HepG2 (cell line): ENCODE measurements around the gene DOCK3. TPM values are rescaled to one million over a fixed set of nuclear protein-coding genes. Genes with fewer than 3 reads are reported as not detected.
A peak's percentile ranks its signal among the peaks of the same experiment; 100 is the strongest.

Experiments used
- ATAC-seq: fragments of 200-7000 bp; cut with Tn5 transposase; 3 replicates; pipeline ENCODE4 v1.9.1; 2020; ENCODE audit warnings: mild to moderate bottlenecking, moderate library complexity
- BruUV-seq: library from RNA; stranded (reverse); fragments of 400-500 nt; replicated peaks from 2 replicates; lab custom pipeline; 2021; lab: Mats Ljungman, UMichigan
- CTCF ChIA-PET: fragments of 300-600 bp; formaldehyde crosslinking; extraction: SDS; loops from one replicate; lab custom pipeline; 2021; ENCODE audit warnings: low total read pairs, inconsistent platforms, low intra/inter-chr PET ratio; lab: Yijun Ruan, JAX
- POLR2A ChIA-PET: fragments of 350-600 bp; sonication (Branson Sonifier 250); formaldehyde crosslinking; loops from one replicate; lab custom pipeline; 2020; ENCODE audit warnings: antibody characterized with exemption, inconsistent platforms; lab: Yijun Ruan, JAX
- DNase-seq: peaks from one replicate; pipeline ENCODE4 v3.0.0-alpha.2; 2015; ENCODE audit warnings: low spot score
- FAIRE-seq: peaks from 3 replicates; lab custom pipeline; 2011; peaks lifted over from hg19 to GRCh38; lab: Jason Lieb, UNC
- H2AFZ ChIP-seq: one replicate; pipeline ENCODE4 v1.6.1; 2011; ENCODE audit warnings: low read length, inconsistent platforms
- H3K27ac ChIP-seq: fragments of 300-600 bp; 3 replicates; pipeline ENCODE4 v1.8.0; 2011; ENCODE audit warnings: mixed run types, mild to moderate bottlenecking, mixed read lengths, low read length, inconsistent platforms; ENCODE audit not compliant: insufficient read depth; ENCODE audit errors: extremely low read length
- H3K27me3 ChIP-seq, 2 experiments: fragments of 200-600 bp in 1 of 2; 2 replicates in 1 of 2; 3 replicates in 1 of 2; pipeline versions ENCODE4 v1.6.0 to v1.8.0; 2011; ENCODE audit warnings: low read length in 2 of 2, mild to moderate bottlenecking in 2 of 2, moderate library complexity in 2 of 2, inconsistent platforms in 1 of 2; ENCODE audit not compliant: insufficient read depth in 2 of 2, control insufficient read depth in 1 of 2
- H3K36me3 ChIP-seq, 2 experiments: fragments of 200-600 bp in 1 of 2; replicated peaks in 1 of 2; 2 replicates in 1 of 2; 3 replicates in 1 of 2; pipeline versions ENCODE4 v1.5.1 to v1.8.0; 2011; ENCODE audit warnings: low read length in 2 of 2, inconsistent platforms in 1 of 2; ENCODE audit not compliant: insufficient read depth in 2 of 2, control insufficient read depth in 1 of 2
- H3K4me1 ChIP-seq: 2 replicates; pipeline ENCODE4 v1.5.1; 2012; ENCODE audit warnings: low read length, inconsistent platforms; ENCODE audit not compliant: insufficient read depth
- H3K4me2 ChIP-seq: 2 replicates; pipeline ENCODE4 v1.6.0; 2011; ENCODE audit warnings: low read depth, low read length, inconsistent platforms
- H3K4me3 ChIP-seq, 3 experiments: fragments of 200-600 bp in 1 of 3; sonication (generic), shearing (Covaris generic) in 1 of 3; replicated peaks in 1 of 3; 2 replicates each; pipeline ENCODE4 v1.5.1; 2011 to 2016; ENCODE audit warnings: low read length in 3 of 3, inconsistent platforms in 2 of 3, low read depth in 2 of 3, mild to moderate bottlenecking in 2 of 3, control low read depth in 1 of 3, mixed read lengths in 1 of 3; ENCODE audit not compliant: insufficient read depth in 1 of 3
- H3K79me2 ChIP-seq: one replicate; pipeline ENCODE4 v1.6.1; 2011; ENCODE audit warnings: low read length, inconsistent platforms; ENCODE audit not compliant: insufficient read depth
- H3K9ac ChIP-seq: 2 replicates; pipeline ENCODE4 v1.6.0; 2011; ENCODE audit warnings: mild to moderate bottlenecking, low read depth, low read length, inconsistent platforms; ENCODE audit not compliant: insufficient read depth
- H3K9me3 ChIP-seq: 2 replicates; pipeline ENCODE4 v1.5.1; 2012; ENCODE audit warnings: mild to moderate bottlenecking, low read length
- H4K20me1 ChIP-seq: 2 replicates; pipeline ENCODE4 v1.6.0; 2011; ENCODE audit warnings: inconsistent platforms, mild to moderate bottlenecking, low read length, moderate library complexity; ENCODE audit not compliant: insufficient read depth
- AGO2 ChIP-seq: fragments of 200-400 bp; formaldehyde crosslinking; optimal IDR thresholded peaks from 2 replicates; pipeline ENCODE3; 2017; ENCODE audit warnings: mild to moderate bottlenecking, low read depth, low read length, moderate library complexity
- MZF1 ChIP-seq: sonication (generic); formaldehyde crosslinking; IDR thresholded peaks from 2 replicates; pipeline ENCODE4 v1.8.1; 2023; ENCODE audit warnings: mild to moderate bottlenecking, missing genetic modification reagents, borderline replicate concordance
- ZKSCAN8 ChIP-seq: IDR thresholded peaks from 2 replicates; pipeline ENCODE4 v1.6.1; 2016; ENCODE audit warnings: borderline replicate concordance, missing genetic modification reagents, missing compliant biosample characterization
- WGBS: methylation state at CpG from one replicate; pipeline ENCODE4 v1.1.6; 2017; ENCODE audit warnings: low lambda C conversion rate; 5-methylcytosine and 5-hydroxymethylcytosine counted together
- in situ Hi-C: cut with HindIII; loops from 2 replicates; pipeline ENCODE4 v1.10.0; 2017; ENCODE audit warnings: low pct_unique_long_range_greater_than_20kb; ENCODE audit not compliant: extremely low pct_ligation_motif_present
- intact Hi-C: fragments of 100-400 bp; cut with micrococcal nuclease; formaldehyde crosslinking; loops from one replicate; pipeline ENCODE4 v1.10.0; 2022; ENCODE audit not compliant: unreplicated experiment
- polyA plus RNA-seq, 8 experiments: library from polyadenylated mRNA; depleted of rRNA in 3 of 8; stranded (reverse) in 7 of 8; unstranded in 1 of 8; fragments of >200 nt; fragmentation: Illumina TruSeq in 4 of 8; extraction: Trizol in 4 of 8; gene quantifications; 2 replicates each; pipeline versions ENCODE4 v1.2.1 to v1.2.3, GENCODE V29; 2011 to 2016; ENCODE audit warnings: low read depth in 4 of 8, missing spikeins in 1 of 8, mixed read lengths in 1 of 8; ENCODE audit not compliant: insufficient read depth in 1 of 8
- total RNA-seq, 5 experiments: library from RNA; depleted of rRNA; stranded (reverse); fragments of >200 nt; fragmentation: Illumina TruSeq; extraction: Trizol; gene quantifications; 2 replicates each; pipeline ENCODE4 v1.2.3, GENCODE V29; 2016; ENCODE audit warnings: low read depth in 1 of 5

The DOCK3 gene
- total and polyA plus RNA-seq, 2 of the 13 experiments (the other 11 are each of a cell fraction or from before 2014, with no cell fraction given) = not detected

DNA sequence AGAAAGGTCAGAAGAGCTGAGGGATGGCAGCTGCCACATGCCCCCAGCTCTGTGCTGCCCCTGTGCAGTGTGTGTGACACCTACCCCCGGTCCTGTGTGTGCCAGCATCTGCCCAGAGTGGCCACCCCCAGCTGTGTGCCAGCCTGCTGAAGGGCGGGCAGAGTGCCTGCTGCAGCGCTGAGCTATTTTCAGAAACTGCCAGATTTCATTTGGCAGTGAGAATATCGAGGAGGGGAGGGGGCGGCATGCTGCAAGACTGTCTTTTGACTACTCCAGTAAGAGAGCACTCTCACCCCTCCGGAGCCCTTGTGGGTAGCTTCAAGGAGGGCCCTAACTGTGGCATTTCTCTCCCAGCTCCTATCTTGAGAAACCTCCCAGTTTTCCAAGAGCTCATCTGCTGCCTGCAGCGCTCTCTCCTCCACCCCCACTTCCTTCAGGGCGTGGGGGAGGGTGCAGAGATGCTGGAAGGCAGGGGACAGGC is 25.2 kb upstream of the DOCK3 start:
- Histone ChIP-seq H3K4me2 (no peak overlapping the region), H4K20me1 (no peaks in the 10 kb centered on the region), H3K27me3 (no peaks in the 10 kb centered on the region; a peak in 1 of 5 replicates), H3K36me3 (peaks cover 5 to 20% of the 10 kb centered on the region in 2 experiments; a peak in 4 of 5 replicates), H3K27ac (no peak overlapping the region), H3K9me3 (no peaks in the 10 kb centered on the region), H3K4me3 (no peak overlapping the region), H3K4me1 (no peaks in the 10 kb centered on the region), H3K79me2 (no peaks in the 10 kb centered on the region), H3K9ac (no peak overlapping the region), H2AFZ (no peak overlapping the region)
- ChIA-PET CTCF (no interaction called here), POLR2A (no interaction called here)
- 94% methylated on average over 8 of the region's 8 CpGs for WGBS
- intact Hi-C loops (no loop called here), in situ Hi-C loops (no loop called here)
- ATAC-seq (no peak), DNase-seq (no peak), FAIRE-seq (no peak)
- TF ChIP-seq AGO2 = peak; percentile 31
- TF ChIP-seq ZKSCAN8 = no peak
- BruUV-seq = no TSS peak

DNA sequence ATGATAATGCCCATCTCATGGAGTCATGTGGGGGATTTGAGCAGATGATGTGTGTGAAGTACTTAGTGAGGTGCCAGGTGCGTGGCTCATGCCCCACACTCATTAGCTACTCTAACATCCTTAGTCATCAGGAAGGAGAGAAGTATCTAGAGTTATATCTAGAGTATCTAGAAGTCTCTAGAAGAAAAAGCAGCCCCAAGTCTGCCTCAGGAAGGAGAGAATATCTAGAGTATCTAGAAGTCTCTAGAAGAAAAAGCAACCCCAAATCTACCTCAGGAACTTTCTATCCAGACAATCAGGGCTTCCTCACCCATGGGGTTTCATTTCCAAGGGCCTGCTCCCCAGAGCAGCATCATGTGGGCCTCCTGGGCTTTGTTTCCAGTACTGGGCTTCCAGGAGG is 24.7 kb upstream of the DOCK3 start:
- POLR2A ChIA-PET = no interaction called here
- FAIRE-seq = no peak
- WGBS = 88% methylated on average over 1 of the region's 1 CpG
- CTCF ChIA-PET = no interaction called here
- Histone ChIP-seq H3K4me3 (no peak overlapping the region), H3K9ac (no peak overlapping the region), H3K4me2 (no peak overlapping the region), H3K36me3 (peaks cover 5 to 17% of the 10 kb centered on the region in 2 experiments; a peak in 4 of 5 replicates), H3K27ac (no peak overlapping the region), H4K20me1 (no peaks in the 10 kb centered on the region), H3K27me3 (no peaks in the 10 kb centered on the region; a peak in 1 of 5 replicates)
- intact Hi-C loops = no loop called here
- no peak for DNase-seq
- no peak for TF ChIP-seq MZF1 (CRISPR knock-in tag)
- TF ChIP-seq, all 625 proteins: peak for 0
- Histone ChIP-seq H3K4me1 (no peaks in the 10 kb centered on the region), H3K9me3 (no peaks in the 10 kb centered on the region), H2AFZ (no peak overlapping the region), H3K79me2 (no peaks in the 10 kb centered on the region)
- BruUV-seq = TSS peak; percentile 8
- in situ Hi-C loops = loop anchor here (5.0 kb wide), 2 partner anchors 33 to 78 kb away; partner anchors contain the start of gene MAPKAPK3
- no peak for ATAC-seq
